ENCODE data around the gene ARF5. TPM values are rescaled to one million over a fixed set of nuclear protein-coding genes. Genes with fewer than 3 reads are reported as not detected.

ARF5 gene
- total RNA-seq: 214 and 233 TPM in 2 replicates

GRCh38 chr7:127588019-127588696 is at the start of gene ARF5:
Gene ARF5 (plus strand): TSS chr7:127588411. CDS start chr7:127588499, 88 bp downstream.

GRCh38 chr7:127585044-127585953 is 2.9 kb upstream of the ARF5 start, which contains the start of gene GCC1:
Gene GCC1 (minus strand): TSS chr7:127585596. CDS start chr7:127585182, 414 bp downstream.

GRCh38 chr7:127618042-127618441 is 29.8 kb downstream of the ARF5 start, which contains the start of gene PAX4:
Gene PAX4 (minus strand): TSS chr7:127618142. CDS start chr7:127615928, 2,214 bp downstream.

Other genes starting within 250 kb of the ARF5 start
- 11.7 and 12.7 TPM in 2 replicates for gene ZNF800, start 195.7 kb upstream of the ARF5 start, total RNA-seq
- 23.1 and 28.7 TPM in 2 replicates for gene GCC1, start 2.8 kb upstream of the ARF5 start, total RNA-seq
- 0.61 and 1.3 TPM in 2 replicates for gene FSCN3, start 5.3 kb downstream of the ARF5 start, total RNA-seq
- gene PAX4, start 29.7 kb downstream of the ARF5 start, total RNA-seq: not detected in 2 replicates
- 159 and 223 TPM in 2 replicates for gene SND1, start 63.8 kb downstream of the ARF5 start, total RNA-seq

Data from epithelial cell of umbilical artery (primary cell).